Activated CD8-positive, alpha-beta memory T cell treated with anti-CD3 and anti-CD28 coated beads for 4 hours (primary cell): ENCODE measurements around the gene SMPD3.
A peak's percentile ranks its signal among the peaks of the same experiment; 100 is the strongest.

Experiments used
- DNase-seq, 2 donors: peaks; one replicate each; pipeline ENCODE4 v3.0.0-alpha.2; 2020; ENCODE audit warnings: low read depth in 2 of 2

The SMPD3 gene

GRCh38 chr16:68335175-68335574 is 113.1 kb downstream of the SMPD3 start:
- DNase-seq, result no peak

GRCh38 chr16:68332411-68333121 is 115.7 kb downstream of the SMPD3 start:
- DNase-seq, result no peak

DNA sequence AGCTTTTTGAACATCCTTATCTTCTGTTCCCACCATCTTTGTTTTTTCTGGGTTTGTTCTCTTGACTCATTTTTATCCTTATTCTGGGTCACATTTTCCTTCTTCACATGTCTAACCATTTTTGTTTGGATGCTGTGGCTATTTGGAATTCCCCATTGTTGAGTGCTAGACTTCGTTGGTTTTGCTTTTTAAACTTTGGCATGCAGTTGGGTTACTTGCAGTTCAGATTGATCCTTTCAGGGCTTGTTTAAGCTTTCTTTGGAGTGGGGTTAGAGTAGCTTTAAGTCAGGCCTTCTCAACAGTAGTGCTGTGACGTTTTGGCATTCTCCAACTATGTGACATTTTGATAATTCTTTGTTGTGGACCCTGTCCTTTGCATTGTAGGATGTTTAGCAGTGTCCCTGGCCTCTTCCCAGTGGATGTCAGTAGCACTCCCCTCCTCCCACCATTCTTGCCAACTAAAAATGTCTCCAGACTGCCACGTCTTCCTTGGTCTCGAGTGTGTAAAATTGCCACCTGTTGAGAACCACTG is 116.4 kb downstream of the SMPD3 start:
- no peak for DNase-seq

DNA sequence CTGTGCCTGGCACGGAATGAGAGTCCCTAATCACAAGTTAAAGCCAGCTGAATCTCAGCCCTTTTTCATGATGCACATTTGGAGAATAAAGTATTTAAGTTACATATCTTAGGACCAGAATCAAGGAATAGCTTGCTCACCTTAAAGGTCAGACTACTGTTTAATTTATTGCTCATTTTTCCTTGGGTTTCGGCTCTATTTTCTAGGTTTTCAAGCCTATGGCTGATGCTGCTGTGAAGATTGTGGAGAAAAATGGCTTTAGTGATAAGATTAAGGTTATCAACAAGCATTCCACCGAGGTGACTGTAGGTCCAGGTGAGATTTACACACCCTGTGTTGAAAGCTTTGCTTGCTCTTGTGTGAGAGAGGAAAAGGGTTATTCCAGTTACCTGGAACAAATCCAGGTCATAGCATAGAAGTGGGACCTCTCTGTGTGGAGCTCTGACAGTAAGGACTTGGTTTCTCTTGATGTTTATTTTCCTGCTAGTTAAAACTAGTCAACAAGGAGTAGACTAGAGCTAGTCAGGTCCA is 119.4 kb downstream of the SMPD3 start:
- DNase-seq, result no peak

DNA sequence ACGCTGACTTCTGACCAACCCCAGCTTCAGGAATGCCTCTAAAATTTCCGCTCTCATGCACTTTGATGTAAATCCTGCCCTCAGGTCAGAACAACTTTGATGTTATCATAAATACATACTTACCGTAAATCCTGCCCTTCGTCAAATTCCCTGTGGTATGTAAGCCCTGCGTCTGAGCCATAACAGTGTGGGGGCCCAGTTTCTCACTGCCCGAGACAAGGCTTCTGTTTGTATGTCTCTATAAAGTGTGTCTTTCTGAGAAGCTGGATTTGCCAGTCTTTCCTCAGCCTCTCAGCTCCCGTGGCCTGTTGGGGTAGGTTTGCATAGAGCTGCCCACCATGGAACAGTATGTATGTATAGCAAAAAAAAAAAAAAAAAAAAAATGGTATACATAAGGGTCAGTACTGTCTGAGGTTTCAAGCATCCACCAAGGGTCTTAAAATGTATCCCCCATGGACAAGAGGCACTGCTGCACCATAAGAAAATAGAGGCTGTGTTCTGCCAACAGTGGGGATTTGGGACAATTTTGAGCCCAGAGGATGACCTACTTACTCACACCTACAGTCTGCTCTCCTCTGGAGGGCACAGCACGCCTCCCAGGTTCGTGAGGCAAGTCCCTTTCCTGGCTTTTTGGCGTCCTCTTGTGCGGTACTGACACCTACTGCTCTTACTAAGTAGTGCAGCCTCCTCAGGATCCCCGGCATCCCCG is 120.0 kb downstream of the SMPD3 start:
- peak; percentile 50 to 58 for DNase-seq

DNA sequence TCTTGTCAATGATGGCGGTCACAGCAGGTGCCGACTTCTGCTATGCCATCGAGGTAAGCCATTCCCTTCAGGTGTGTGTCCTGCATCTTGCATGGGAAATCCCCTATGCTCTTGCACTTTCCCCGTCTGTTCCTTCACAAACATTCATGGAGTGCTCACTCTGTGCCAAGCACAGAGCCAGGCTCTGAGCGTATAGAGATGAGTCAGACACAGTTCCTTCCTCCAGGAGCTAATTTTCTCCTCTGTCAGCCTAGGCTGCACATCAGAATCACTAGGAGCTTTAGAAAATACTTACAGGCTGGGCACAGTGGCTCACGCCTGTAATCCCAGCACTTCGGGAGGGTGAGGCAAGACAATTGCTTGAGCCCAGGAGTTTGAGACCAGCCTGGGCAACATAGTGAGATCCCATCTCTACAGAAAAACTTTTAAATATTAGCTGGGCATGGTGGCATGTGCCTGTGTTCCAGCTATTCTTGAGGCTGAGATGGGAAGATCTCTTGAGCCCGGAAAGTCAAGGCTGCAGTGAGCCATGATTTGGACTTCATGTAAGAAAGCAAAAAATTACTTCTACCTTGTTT is 123.4 kb downstream of the SMPD3 start:
- DNase-seq, result no peak

GRCh38 chr16:68324336-68324735 is 124.0 kb downstream of the SMPD3 start:
- DNase-seq, result no peak

DNA sequence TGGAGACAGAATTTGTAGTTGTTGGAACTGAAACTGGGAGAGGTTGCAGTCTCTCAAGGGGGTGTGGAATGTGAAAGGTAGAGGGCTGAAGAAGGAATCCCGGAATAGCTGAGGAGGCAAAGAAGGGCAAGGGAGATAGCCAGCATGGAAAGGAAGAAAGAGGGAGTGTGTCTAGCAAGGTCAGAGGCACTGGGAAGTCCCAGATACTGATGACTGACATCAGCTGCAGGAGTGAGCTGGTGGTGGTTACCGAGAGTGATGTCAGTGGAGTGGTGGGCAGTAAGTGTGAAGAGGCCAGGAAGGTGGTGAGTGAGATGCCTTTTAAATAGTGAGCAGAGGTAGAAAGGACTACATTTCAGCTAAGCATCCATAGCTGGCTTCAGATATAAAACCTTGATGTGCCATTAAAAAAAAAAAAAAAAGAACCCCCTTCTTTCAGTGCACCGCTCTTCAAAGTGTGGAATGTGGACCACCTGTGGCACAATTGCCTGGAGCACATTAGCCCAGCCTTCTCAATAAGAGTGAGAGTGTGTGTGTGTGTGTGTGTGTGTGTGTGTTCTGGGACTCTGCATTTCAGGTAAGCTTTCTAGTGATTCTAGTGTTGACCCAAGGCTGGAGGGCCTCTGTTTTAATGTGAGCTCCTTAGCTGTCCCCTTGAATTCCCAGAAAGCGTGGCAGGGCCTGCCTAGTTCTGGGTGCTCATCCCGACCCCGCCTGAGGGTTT is 129.0 kb downstream of the SMPD3 start:
- DNase-seq, result no peak

DNA sequence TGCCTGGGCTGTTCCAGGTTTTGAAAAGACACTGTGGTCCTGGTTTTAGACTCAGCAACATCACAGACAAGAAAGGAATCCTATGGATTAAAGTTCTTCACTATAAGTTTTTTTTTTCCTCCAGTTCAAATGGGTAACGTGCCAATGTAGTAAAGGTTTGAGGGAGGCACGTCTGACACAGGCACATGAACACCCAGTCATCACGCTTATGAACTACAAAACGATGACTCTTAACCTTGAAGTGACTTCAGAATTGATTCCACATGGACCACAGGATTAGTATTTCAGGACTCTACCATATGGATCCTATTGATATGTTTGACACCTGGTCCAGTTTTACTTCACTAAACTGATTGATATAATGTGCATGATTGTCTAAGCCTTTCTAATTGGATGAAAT is 135.2 kb downstream of the SMPD3 start:
- no peak for DNase-seq

GRCh38 chr16:68310774-68311511 is 137.4 kb downstream of the SMPD3 start, which contains the start of the genes PRMT7 and SLC7A6OS:
Gene PRMT7 (plus strand): TSS chr16:68311019. CDS start chr16:68315980, 4,961 bp downstream.
Gene SLC7A6OS (minus strand): TSS chr16:68310946. CDS start chr16:68310926, 20 bp downstream.
- DNase-seq, result peak; percentile 71 to 84

DNA sequence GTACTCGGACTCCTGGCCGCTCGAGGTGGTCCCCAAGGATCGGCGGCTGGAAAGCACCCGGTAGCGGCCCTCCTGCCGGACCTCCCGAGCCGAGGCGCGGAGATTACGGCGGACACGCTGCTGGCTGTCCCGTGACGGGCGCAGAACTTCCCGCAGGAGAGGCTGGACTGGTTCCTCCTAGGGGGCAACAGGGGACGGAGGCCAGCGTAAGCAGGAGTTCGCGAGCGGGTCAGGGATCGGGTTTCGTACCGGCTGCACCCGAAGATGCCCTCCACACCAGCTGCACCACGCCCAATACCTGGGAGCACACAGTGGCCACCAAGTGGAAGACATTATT is 137.9 kb downstream of the SMPD3 start:
- no peak for DNase-seq

- DNase-seq, result no peak
These were observed 138.5 kb downstream of the SMPD3 start for GRCh38 chr16:68309799-68310198.
